SK-N-SH treated with all-trans-retinoic acid at 6 μM for 48 hours (cell line): ENCODE measurements around the gene ARHGAP26.

ENCODE experiments used
- BACH2 ChIP-seq: fragments of 250-450 bp; sonication (Bioruptor Pico); IDR thresholded peaks from 2 replicates; pipeline ENCODE4 v1.9.0; 2021; ENCODE audit warnings: mild to moderate bottlenecking, borderline replicate concordance
- CREB5 ChIP-seq: fragments of 250-450 bp; sonication (Bioruptor Pico); IDR thresholded peaks from 2 replicates; pipeline ENCODE4 v1.5.1; 2020; ENCODE audit warnings: low read depth, mild to moderate bottlenecking, moderate library complexity
- CSRNP3 ChIP-seq: fragments of 250-450 bp; sonication (Bioruptor Pico); IDR thresholded peaks from 2 replicates; pipeline ENCODE4 v1.5.1; 2021; ENCODE audit warnings: mild to moderate bottlenecking, moderate library complexity
- ESRRG ChIP-seq: fragments of 250-450 bp; sonication (Bioruptor Pico); IDR thresholded peaks from 2 replicates; pipeline ENCODE4 v1.6.1; 2021; ENCODE audit warnings: mild to moderate bottlenecking
- GLIS3 ChIP-seq: fragments of 250-450 bp; sonication (Bioruptor Pico); IDR thresholded peaks from 2 replicates; pipeline ENCODE4 v1.5.0; 2020; ENCODE audit warnings: mild to moderate bottlenecking, moderate library complexity
- PATZ1 ChIP-seq: fragments of 250-450 bp; sonication (Bioruptor Pico); IDR thresholded peaks from 2 replicates; pipeline ENCODE4 v1.8.0; 2020; ENCODE audit warnings: mild to moderate bottlenecking, moderate library complexity, borderline replicate concordance
- PPARA ChIP-seq: fragments of 250-450 bp; sonication (Bioruptor Pico); IDR thresholded peaks from 2 replicates; pipeline ENCODE4 v1.5.0; 2020; ENCODE audit warnings: mild to moderate bottlenecking, borderline replicate concordance
- TOX ChIP-seq: fragments of 250-450 bp; sonication (Bioruptor Pico); IDR thresholded peaks from 2 replicates; pipeline ENCODE4 v1.8.0; 2021; ENCODE audit warnings: mild to moderate bottlenecking, moderate library complexity, borderline replicate concordance
- ZC3H10 ChIP-seq: fragments of 250-450 bp; sonication (Bioruptor Pico); IDR thresholded peaks from 2 replicates; pipeline ENCODE4 v1.5.1; 2021; ENCODE audit warnings: mild to moderate bottlenecking, moderate library complexity
- ZFP3 ChIP-seq: fragments of 250-450 bp; sonication (Bioruptor Pico); IDR thresholded peaks from 2 replicates; pipeline ENCODE4 v1.5.0; 2020; ENCODE audit warnings: mild to moderate bottlenecking, moderate library complexity
- ZFP30 ChIP-seq: fragments of 450-650 bp; formaldehyde crosslinking; IDR thresholded peaks from 2 replicates; pipeline ENCODE4 v1.5.0; 2022; ENCODE audit warnings: mild to moderate bottlenecking, moderate library complexity
- ZNF565 ChIP-seq: fragments of 450-650 bp; formaldehyde crosslinking; conservative IDR thresholded peaks from 2 replicates; pipeline ENCODE4 v1.5.0; 2020; ENCODE audit warnings: low read depth, mild to moderate bottlenecking, moderate library complexity
- ZNF8 ChIP-seq: fragments of 450-650 bp; formaldehyde crosslinking; IDR thresholded peaks from 2 replicates; pipeline ENCODE4 v1.5.0; 2020; ENCODE audit warnings: mild to moderate bottlenecking, moderate library complexity

- TF ChIP-seq ZC3H10 (no peak), CREB5 (CRISPR knock-in tag) (no peak), BACH2 (CRISPR knock-in tag) (no peak), GLIS3 (CRISPR knock-in tag) (no peak), ZNF565 (CRISPR knock-in tag) (no peak), PATZ1 (CRISPR knock-in tag) (no peak), CSRNP3 (no peak), ZNF8 (no peak), ZFP30 (CRISPR knock-in tag) (no peak), TOX (no peak), ZFP3 (CRISPR knock-in tag) (no peak), ESRRG (no peak), PPARA (CRISPR knock-in tag) (no peak)
Measured at GRCh38 chr5:142934051-142934762, 164.0 kb downstream of the ARHGAP26 start.
